DND-41 (cell line): ENCODE data around the gene C11orf52.

ENCODE experiments used
- ATAC-seq: fragments of 200-7000 bp; cut with Tn5 transposase; 3 replicates; pipeline ENCODE4 v1.9.1; 2021; ENCODE audit warnings: low read depth; ENCODE audit not compliant: insufficient read depth
- DNase-seq: peaks from one replicate; pipeline ENCODE4 v3.0.0-alpha.2; 2020
- H2AFZ ChIP-seq: 2 replicates; pipeline ENCODE4 v1.6.0; 2012; ENCODE audit warnings: low read depth, low read length
- H3K27ac ChIP-seq: 2 replicates; pipeline ENCODE4 v1.5.1; 2012; ENCODE audit warnings: low read length, inconsistent platforms
- H3K27me3 ChIP-seq: fragments of 200-600 bp; sonication (generic); 2 replicates; pipeline ENCODE4 v1.6.0; 2012; ENCODE audit warnings: low read length, mild to moderate bottlenecking, inconsistent platforms; ENCODE audit not compliant: insufficient read depth, poor library complexity
- H3K36me3 ChIP-seq: 2 replicates; pipeline ENCODE4 v1.5.1; 2012; ENCODE audit warnings: low read length, inconsistent platforms; ENCODE audit not compliant: insufficient read depth
- H3K4me1 ChIP-seq: 2 replicates; pipeline ENCODE4 v1.5.1; 2012; ENCODE audit warnings: mild to moderate bottlenecking, low read length; ENCODE audit not compliant: insufficient read depth
- H3K4me2 ChIP-seq: 2 replicates; pipeline ENCODE4 v1.6.0; 2012; ENCODE audit warnings: mild to moderate bottlenecking, moderate library complexity, low read length, inconsistent platforms; ENCODE audit not compliant: insufficient read depth
- H3K4me3 ChIP-seq, 2 experiments: fragments of 200-600 bp in 1 of 2; shearing (Covaris generic) in 1 of 2; 2 replicates each; pipeline ENCODE4 v1.5.1; 2012 to 2016; ENCODE audit warnings: inconsistent platforms in 2 of 2, low read length in 2 of 2, mild to moderate bottlenecking in 2 of 2, low read depth in 1 of 2, moderate library complexity in 1 of 2
- H3K79me2 ChIP-seq: 2 replicates; pipeline ENCODE4 v1.6.0; 2012; ENCODE audit warnings: low read length, inconsistent platforms; ENCODE audit not compliant: insufficient read depth
- H3K9ac ChIP-seq: 2 replicates; pipeline ENCODE4 v1.6.0; 2012; ENCODE audit warnings: low read depth, mild to moderate bottlenecking, inconsistent platforms, low read length, moderate library complexity
- H3K9me3 ChIP-seq: 2 replicates; pipeline ENCODE4 v1.5.1; 2012; ENCODE audit warnings: low read length, moderate library complexity, mild to moderate bottlenecking, inconsistent platforms; ENCODE audit not compliant: insufficient read depth, severe bottlenecking
- H4K20me1 ChIP-seq: 2 replicates; pipeline ENCODE4 v1.6.0; 2012; ENCODE audit warnings: low read length; ENCODE audit not compliant: insufficient read depth
- CTCF ChIP-seq: IDR thresholded peaks from 2 replicates; pipeline ENCODE4 v1.5.1; 2012; ENCODE audit warnings: borderline replicate concordance, low read length, moderate library complexity, mild to moderate bottlenecking; ENCODE audit not compliant: poor library complexity, severe bottlenecking; ENCODE audit errors: extremely low read depth
- EZH2 ChIP-seq: IDR thresholded peaks from 3 replicates; pipeline ENCODE4 v1.6.1; 2012; ENCODE audit warnings: borderline replicate concordance, low read depth, mild to moderate bottlenecking, moderate library complexity, low read length, inconsistent platforms; ENCODE audit not compliant: severe bottlenecking

The C11orf52 gene

GRCh38 chr11:111945198-111945597 lies 26.5 kb downstream of the C11orf52 start:
- DNase-seq = no peak
- Histone ChIP-seq H4K20me1 (no peaks in the 10 kb centered on the region), H3K27ac (no peak overlapping the region), H3K9ac (no peak overlapping the region), H3K79me2 (no peaks in the 10 kb centered on the region), H3K4me2 (no peak overlapping the region), H3K4me1 (no peaks in the 10 kb centered on the region), H3K9me3 (no peaks in the 10 kb centered on the region), H3K36me3 (no peaks in the 10 kb centered on the region), H3K4me3 (no peak overlapping the region), H2AFZ (no peak overlapping the region), H3K27me3 (no peaks in the 10 kb centered on the region)
- TF ChIP-seq CTCF (no peak), EZH2 (no peak)
- no peak for ATAC-seq

GRCh38 chr11:111946499-111946898 lies 27.8 kb downstream of the C11orf52 start:
- Histone ChIP-seq H3K4me2 (no peak overlapping the region), H3K27ac (no peak overlapping the region), H3K79me2 (no peaks in the 10 kb centered on the region), H3K9ac (no peak overlapping the region), H3K4me3 (no peak overlapping the region), H4K20me1 (no peaks in the 10 kb centered on the region), H3K27me3 (no peaks in the 10 kb centered on the region), H3K4me1 (no peaks in the 10 kb centered on the region), H3K9me3 (no peaks in the 10 kb centered on the region), H2AFZ (no peak overlapping the region), H3K36me3 (no peaks in the 10 kb centered on the region)
- ATAC-seq (no peak), DNase-seq (no peak)
- TF ChIP-seq CTCF = no peak
- TF ChIP-seq EZH2 = no peak

GRCh38 chr11:111947143-111947542 lies 28.4 kb downstream of the C11orf52 start:
- Histone ChIP-seq H3K4me3 (no peak overlapping the region), H3K4me1 (no peaks in the 10 kb centered on the region), H4K20me1 (no peaks in the 10 kb centered on the region), H3K27me3 (no peaks in the 10 kb centered on the region), H3K79me2 (no peaks in the 10 kb centered on the region), H3K27ac (no peak overlapping the region), H3K9ac (no peak overlapping the region), H3K36me3 (no peaks in the 10 kb centered on the region), H3K4me2 (no peak overlapping the region), H3K9me3 (no peaks in the 10 kb centered on the region), H2AFZ (no peak overlapping the region)
- no peak for TF ChIP-seq EZH2
- TF ChIP-seq CTCF = no peak
- ATAC-seq (no peak), DNase-seq (no peak)
